Mammary epithelial cell (primary cell): ENCODE results near the gene PPP1R27.

Experiments
- CTCF ChIP-seq, 2 donors: IDR thresholded peaks in 1 of 2; conservative IDR thresholded peaks in 1 of 2; 2 replicates each; pipeline ENCODE4 v1.5.1; 2011 to 2012; ENCODE audit warnings: inconsistent platforms in 2 of 2, low read length in 2 of 2, mild to moderate bottlenecking in 2 of 2, control low read depth in 1 of 2, low read depth in 1 of 2; ENCODE audit not compliant: insufficient read depth in 1 of 2; ENCODE audit errors: extremely low read depth in 1 of 2
- EZH2 ChIP-seq: IDR thresholded peaks from 2 replicates; pipeline ENCODE4 v1.6.1; 2012; ENCODE audit warnings: low read length, inconsistent platforms, borderline replicate concordance

GRCh38 chr17:81841866-81842265 lies 7.0 kb upstream of the PPP1R27 start:
- TF ChIP-seq CTCF (conservative IDR thresholded peaks at IDR 0.05 in 1 of 2, IDR thresholded peaks at IDR 0.05 in 1 of 2; ENCODE audit: extremely low read depth in 1 of 2, insufficient read depth in 1 of 2, low read depth in 1 of 2, low read length in 2 of 2) (no peak), EZH2 (no peak)
